ENCODE data around the gene DOK3.

DOK3 gene

GRCh38 chr5:177468685-177469628 is 40.7 kb downstream of the DOK3 start:
- ChIA-PET CTCF (interaction anchor here (0.8 to 10.9 kb wide), 6 partner anchors 8 to 397 kb away, joined by 3 to 123 read pairs (median 6); no protein-coding TSS in a partner anchor), POLR2A (no interaction called here)
- no peak for DNase-seq (ENCODE audit: extremely low spot score)
- TF ChIP-seq, protein P1, sequence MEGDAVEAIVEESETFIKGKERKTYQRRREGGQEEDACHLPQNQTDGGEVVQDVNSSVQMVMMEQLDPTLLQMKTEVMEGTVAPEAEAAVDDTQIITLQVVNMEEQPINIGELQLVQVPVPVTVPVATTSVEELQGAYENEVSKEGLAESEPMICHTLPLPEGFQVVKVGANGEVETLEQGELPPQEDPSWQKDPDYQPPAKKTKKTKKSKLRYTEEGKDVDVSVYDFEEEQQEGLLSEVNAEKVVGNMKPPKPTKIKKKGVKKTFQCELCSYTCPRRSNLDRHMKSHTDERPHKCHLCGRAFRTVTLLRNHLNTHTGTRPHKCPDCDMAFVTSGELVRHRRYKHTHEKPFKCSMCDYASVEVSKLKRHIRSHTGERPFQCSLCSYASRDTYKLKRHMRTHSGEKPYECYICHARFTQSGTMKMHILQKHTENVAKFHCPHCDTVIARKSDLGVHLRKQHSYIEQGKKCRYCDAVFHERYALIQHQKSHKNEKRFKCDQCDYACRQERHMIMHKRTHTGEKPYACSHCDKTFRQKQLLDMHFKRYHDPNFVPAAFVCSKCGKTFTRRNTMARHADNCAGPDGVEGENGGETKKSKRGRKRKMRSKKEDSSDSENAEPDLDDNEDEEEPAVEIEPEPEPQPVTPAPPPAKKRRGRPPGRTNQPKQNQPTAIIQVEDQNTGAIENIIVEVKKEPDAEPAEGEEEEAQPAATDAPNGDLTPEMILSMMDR (IDR thresholded peaks at IDR 0.05; ENCODE audit: control extremely low read depth, extremely low read depth, low read depth, missing control alignments): no peak

DNA sequence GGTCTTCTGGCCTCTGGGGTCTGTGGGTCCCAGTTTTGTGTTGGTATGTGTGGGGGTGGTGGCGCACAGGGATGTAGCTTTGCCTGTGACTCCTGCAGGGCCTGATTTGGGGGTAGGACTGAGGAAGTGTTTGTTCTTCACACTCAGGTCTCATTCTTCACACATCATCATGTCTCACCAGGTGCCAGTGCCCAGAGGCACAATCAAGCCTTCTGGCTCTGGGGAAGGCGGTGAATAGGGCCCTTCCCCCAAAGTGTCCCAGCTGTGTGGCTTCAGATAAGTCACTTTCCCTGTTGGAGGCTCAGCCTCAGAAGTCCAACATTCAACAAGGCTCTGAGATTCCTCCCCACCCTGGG is 41.3 kb downstream of the DOK3 start:
- ChIA-PET CTCF (interaction anchor here (1.2 to 10.9 kb wide), 4 partner anchors 13 to 78 kb away, joined by 3 to 123 read pairs (median 6); no protein-coding TSS in a partner anchor), POLR2A (no interaction called here)
- no peak for DNase-seq (ENCODE audit: extremely low spot score)
- TF ChIP-seq, protein P1 (IDR thresholded peaks at IDR 0.05; ENCODE audit: control extremely low read depth, extremely low read depth, low read depth, missing control alignments): no peak

DNA sequence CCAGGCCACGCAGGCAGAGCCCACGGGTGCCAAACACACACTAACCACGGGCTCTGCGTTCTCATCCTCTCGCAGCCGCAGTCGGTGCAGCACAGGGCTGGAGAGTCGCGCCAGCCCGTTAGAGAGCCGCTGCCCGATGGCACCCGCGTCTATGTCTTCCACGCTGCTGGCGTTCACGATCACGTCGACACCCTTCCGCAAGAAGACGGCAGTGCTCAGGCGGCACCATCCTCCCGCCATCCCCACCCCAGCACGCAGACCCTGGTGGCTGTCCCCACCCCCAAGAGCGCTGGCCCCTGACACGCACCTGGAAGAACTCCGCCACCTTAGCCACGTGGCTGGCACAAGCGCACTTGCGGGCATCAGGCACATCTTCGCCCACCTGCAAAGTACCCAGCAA is 42.2 kb downstream of the DOK3 start:
- POLR2A ChIA-PET: no interaction called here
- CTCF ChIA-PET: interaction anchor here (1.2 to 10.9 kb wide), 4 partner anchors 10 to 77 kb away, joined by 3 to 123 read pairs (median 6); no protein-coding TSS in a partner anchor

DNA sequence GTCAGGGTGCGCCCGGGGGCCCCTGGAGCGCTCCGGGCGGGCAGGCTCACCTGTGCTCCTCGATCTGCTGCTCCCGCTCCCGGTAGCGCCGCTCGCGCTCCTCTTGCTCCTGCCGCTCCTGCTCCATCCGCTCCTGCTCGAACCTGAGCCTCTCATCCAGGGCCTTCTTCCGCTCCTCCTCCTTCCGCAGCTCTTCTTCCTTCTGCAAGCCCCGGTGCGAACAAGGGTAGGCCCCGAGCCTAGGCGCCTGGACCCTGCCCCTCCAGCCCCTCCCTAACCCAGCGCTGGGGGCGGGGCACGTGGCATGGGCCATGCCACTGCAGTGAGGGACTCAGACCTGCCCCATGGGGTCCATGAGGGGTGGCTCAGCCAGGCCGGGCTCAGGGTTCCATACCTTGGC is 42.8 kb downstream of the DOK3 start:
- TF ChIP-seq, protein P1 (IDR thresholded peaks at IDR 0.05; ENCODE audit: control extremely low read depth, extremely low read depth, low read depth, missing control alignments): no peak
- POLR2A ChIA-PET: no interaction called here
- DNase-seq (ENCODE audit: extremely low spot score): no peak
- CTCF ChIA-PET: interaction anchor here (1.7 to 10.9 kb wide), 3 partner anchors 10 to 77 kb away, joined by 5 to 123 read pairs (median 8); no protein-coding TSS in a partner anchor

More for the DNA sequence above, 42.2 kb downstream of the DOK3 start:
- DNase-seq (ENCODE audit: extremely low spot score): no peak
- TF ChIP-seq, protein P1 (IDR thresholded peaks at IDR 0.05; ENCODE audit: control extremely low read depth, extremely low read depth, low read depth, missing control alignments): no peak

GRCh38 chr5:177465044-177465443 is 44.6 kb downstream of the DOK3 start:
- no peak for DNase-seq (ENCODE audit: extremely low spot score)
- ChIA-PET CTCF (interaction anchor here (0.8 to 10.9 kb wide), 5 partner anchors 10 to 166 kb away, joined by 3 to 123 read pairs (median 4); no protein-coding TSS in a partner anchor), POLR2A (no interaction called here)
- TF ChIP-seq, protein P1 (IDR thresholded peaks at IDR 0.05; ENCODE audit: control extremely low read depth, extremely low read depth, low read depth, missing control alignments): no peak

DNA sequence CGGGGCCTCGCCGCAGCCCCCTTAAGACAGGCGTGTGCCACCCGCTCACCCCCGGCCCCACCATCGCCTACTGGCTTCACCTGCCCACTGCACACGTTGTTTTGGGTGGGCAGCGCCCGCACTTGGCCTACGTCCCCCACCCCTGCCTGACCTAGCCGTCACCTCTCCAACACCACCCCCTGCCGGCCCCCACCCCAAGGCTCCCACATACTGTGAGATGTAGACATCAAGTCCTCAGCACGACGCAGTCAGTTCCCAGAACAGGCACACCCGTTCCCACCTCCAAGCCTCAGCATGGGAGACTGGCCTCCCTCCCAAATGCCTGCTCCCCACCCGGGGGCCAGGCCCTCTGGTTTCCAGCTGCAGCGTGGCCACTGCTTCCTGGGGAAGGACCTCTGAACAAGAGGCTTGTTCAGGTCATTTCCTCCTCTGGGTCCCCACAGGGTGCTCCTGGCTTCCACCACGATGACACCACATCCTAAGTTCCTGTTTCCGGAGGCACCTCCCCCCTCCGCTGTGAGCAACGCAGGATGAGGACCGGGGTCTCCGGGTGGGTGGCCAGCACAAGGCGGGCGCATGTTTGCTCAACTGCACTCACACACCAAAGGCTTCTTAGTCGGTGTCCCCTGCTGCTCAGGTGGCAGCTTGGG is 47.5 kb downstream of the DOK3 start:
- ChIA-PET CTCF (interaction anchor here (1.0 to 10.9 kb wide), 8 partner anchors 7 to 73 kb away, joined by 3 to 123 read pairs (median 5); no protein-coding TSS in a partner anchor), POLR2A (no interaction called here)
- TF ChIP-seq, protein P1 (IDR thresholded peaks at IDR 0.05; ENCODE audit: control extremely low read depth, extremely low read depth, low read depth, missing control alignments): no peak
- DNase-seq (ENCODE audit: extremely low spot score): no peak
